Measurements from ENCODE around the gene SP110. TPM values are rescaled to one million over a fixed set of nuclear protein-coding genes. Genes with fewer than 3 reads are reported as not detected.

The SP110 gene
- total and polyA plus RNA-seq, 2 of the 4 experiments (the other 2 are of a cell fraction) = 9.3 to 10.2 TPM

DNA sequence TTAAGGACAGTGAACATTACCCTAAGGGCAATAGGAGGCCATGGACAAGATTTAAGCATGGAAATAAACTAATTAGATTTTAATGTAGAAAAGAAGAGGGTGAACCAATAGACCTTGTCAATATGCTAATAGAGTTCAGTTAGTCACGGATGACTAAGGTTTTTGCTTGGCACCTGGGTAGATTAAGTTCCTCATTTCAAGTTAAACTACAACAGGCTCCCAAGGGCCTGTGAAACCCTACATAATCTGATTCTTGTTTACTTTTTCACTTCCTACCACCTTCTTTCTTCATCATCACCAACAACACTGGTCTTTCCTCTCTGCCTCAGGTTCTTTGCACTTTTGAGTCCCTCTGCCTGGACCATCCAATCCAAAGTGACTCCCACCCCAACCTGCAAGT is 14.8 kb downstream of the SP110 start:
- dilution Hi-C loops (cut with HindIII; ENCODE audit: low sequenced_read_pairs, unreplicated experiment) (no loop called here), in situ Hi-C loops (cut with MboI; ENCODE audit: low sequenced_read_pairs) (loop anchor here (25.0 kb wide), 1 partner anchor 607 kb away; no protein-coding TSS in a partner anchor), intact Hi-C loops (cut with micrococcal nuclease) (no loop called here)
- H3K4me3 ChIP-seq (ENCODE audit: insufficient read depth, low read depth, low read length) = no peak overlapping the region
- H3K27me3 ChIP-seq (ENCODE audit: control insufficient read depth, insufficient read depth, low read length) = no peaks in the 10 kb centered on the region
- no peaks in the 10 kb centered on the region for H4K20me1 ChIP-seq (ENCODE audit: insufficient read depth, low read length)
- no peak overlapping the region for H3K56ac ChIP-seq (ENCODE audit: extremely low read depth, insufficient read depth, low read length)
- BruUV-seq (replicated peaks) = no TSS peak
- no peak overlapping the region for H4K91ac ChIP-seq (ENCODE audit: insufficient read depth, low read depth, low read length)
- no peak overlapping the region for H3K27ac ChIP-seq (ENCODE audit: insufficient read depth, low read length)
- H4K8ac ChIP-seq (ENCODE audit: low read depth in 2 of 2, low read length in 2 of 2) = no peak overlapping the region
- H3K9me3 ChIP-seq (ENCODE audit: control insufficient read depth, insufficient read depth, low read length) = no peaks in the 10 kb centered on the region
- no peak overlapping the region for H3K4ac ChIP-seq (ENCODE audit: low read depth, low read length)
- H2BK120ac ChIP-seq (ENCODE audit: low read depth, low read length) = no peak overlapping the region
- no peak overlapping the region for H3K18ac ChIP-seq (ENCODE audit: low read depth, low read length)
- H2BK5ac ChIP-seq (ENCODE audit: low read depth, low read length, poor library complexity, severe bottlenecking) = no peak overlapping the region
- H3K9me1 ChIP-seq (ENCODE audit: insufficient read depth, low read length) = no peaks in the 10 kb centered on the region
- TF ChIP-seq RCOR1 (IDR thresholded peaks at IDR 0.05; ENCODE audit: insufficient replicate concordance, low read length) = no peak
- no peak for TF ChIP-seq POLR2A (IDR thresholded peaks at IDR 0.05; ENCODE audit: low read depth, low read length)
- no peak for TF ChIP-seq MXI1 (IDR thresholded peaks at IDR 0.05; ENCODE audit: borderline replicate concordance, low read depth, low read length)
- H3K4me1 ChIP-seq (ENCODE audit: control insufficient read depth, insufficient read depth, low read length) = no peaks in the 10 kb centered on the region
- no peak overlapping the region for H2AK5ac ChIP-seq (ENCODE audit: low read depth, low read length)
- ChIA-PET POLR2A (ENCODE audit: unreplicated experiment) (interaction anchor here (0.6 kb wide), 1 partner anchor 9 kb away, joined by 3 read pairs; no protein-coding TSS in a partner anchor), CTCF (no interaction called here)
- DNase-seq = no peak
- H3K4me2 ChIP-seq (ENCODE audit: low read depth, low read length) = no peak overlapping the region
- H3K9ac ChIP-seq (ENCODE audit: low read depth, low read length) = no peak overlapping the region
- no peak overlapping the region for H3K23ac ChIP-seq (ENCODE audit: low read depth, low read length)
- no peak overlapping the region for H3K14ac ChIP-seq (replicated peaks; ENCODE audit: low read depth, low read length)
- no peak overlapping the region for H2BK20ac ChIP-seq (ENCODE audit: low read depth, low read length)
- H2AK9ac ChIP-seq (replicated peaks; ENCODE audit: low read depth, low read length, poor library complexity) = no peak overlapping the region
- peaks cover 15% of the 10 kb centered on the region for H3K36me3 ChIP-seq (ENCODE audit: control insufficient read depth, insufficient read depth, low read length)
- H3K79me1 ChIP-seq (ENCODE audit: low read depth in 1 of 2, low read length in 2 of 2) = no peaks in the 10 kb centered on the region
- no CpG with 5 or more reads among the region's 1 CpG for WGBS, 2 experiments (ENCODE audit: extremely low coverage in 2 of 2, insufficient read length in 1 of 2)
- H2BK15ac ChIP-seq (ENCODE audit: low read depth, low read length) = no peak overlapping the region
- no peak for ATAC-seq (ENCODE audit: low read depth)
- no peak overlapping the region for H2AFZ ChIP-seq (replicated peaks; ENCODE audit: low read length, poor library complexity)
- H4K5ac ChIP-seq (ENCODE audit: low read depth, low read length) = no peak overlapping the region
